Common myeloid progenitor, CD34-positive (primary cell): Measurements from ENCODE around the gene PDLIM3.

Source experiments
- CTCF ChIA-PET: fragments of 350-600 bp; sonication (Branson Sonifier 250); formaldehyde crosslinking; loops from one replicate; lab custom pipeline; 2021; ENCODE audit warnings: antibody characterized with exemption; lab: Charles Lee
- POLR2A ChIA-PET: fragments of 350-600 bp; sonication (Branson Sonifier 250); formaldehyde crosslinking; loops from one replicate; lab custom pipeline; 2021; ENCODE audit warnings: antibody characterized with exemption; lab: Charles Lee
- DNase-seq, 3 donors: peaks; one replicate each; pipeline versions ENCODE4 v3.0.0 to v3.0.0-alpha.2; 2013
- H3K27ac ChIP-seq, 2 experiments: 1 replicate in 1 of 2; 2 replicates in 1 of 2; pipeline ENCODE4 v1.7.0; 2013; ENCODE audit warnings: inconsistent platforms in 2 of 2, low read length in 2 of 2, mild to moderate bottlenecking in 2 of 2, low read depth in 1 of 2, moderate library complexity in 1 of 2; ENCODE audit not compliant: severe bottlenecking in 2 of 2, insufficient read depth in 1 of 2, poor library complexity in 1 of 2
- H3K27me3 ChIP-seq, 5 experiments: replicated peaks in 2 of 5; 1 replicate in 3 of 5; 2 replicates in 2 of 5; pipeline versions ENCODE4 v1.6.1 to v1.7.0; 2013; ENCODE audit warnings: low read length in 4 of 5, mild to moderate bottlenecking in 2 of 5, moderate library complexity in 2 of 5, inconsistent platforms in 1 of 5; ENCODE audit not compliant: insufficient read depth in 5 of 5, control insufficient read depth in 4 of 5
- H3K36me3 ChIP-seq, 4 experiments: 1 replicate in 2 of 4; 2 replicates in 2 of 4; pipeline versions ENCODE4 v1.6.1 to v1.7.0; 2013; ENCODE audit warnings: low read length in 3 of 4, control low read depth in 1 of 4, mild to moderate bottlenecking in 1 of 4; ENCODE audit not compliant: control insufficient read depth in 4 of 4, insufficient read depth in 4 of 4
- H3K4me1 ChIP-seq, 4 experiments: 1 replicate in 3 of 4; 2 replicates in 1 of 4; pipeline versions ENCODE4 v1.6.1 to v1.7.1; 2013; ENCODE audit warnings: low read length in 3 of 4, mild to moderate bottlenecking in 3 of 4, control low read depth in 1 of 4, inconsistent platforms in 1 of 4, moderate library complexity in 1 of 4; ENCODE audit not compliant: control insufficient read depth in 4 of 4, insufficient read depth in 4 of 4; ENCODE audit errors: control extremely low read depth in 1 of 4
- H3K4me3 ChIP-seq, 7 experiments: 1 replicate in 4 of 7; 2 replicates in 3 of 7; pipeline versions ENCODE4 v1.5.1 to v1.7.0; 2013; ENCODE audit warnings: mild to moderate bottlenecking in 7 of 7, low read length in 6 of 7, moderate library complexity in 6 of 7, inconsistent platforms in 2 of 7, low read depth in 2 of 7, control low read depth in 1 of 7; ENCODE audit not compliant: insufficient read depth in 4 of 7, control insufficient read depth in 1 of 7; ENCODE audit errors: extremely low read depth in 1 of 7
- H3K9me3 ChIP-seq, 5 experiments: 1 replicate in 4 of 5; 2 replicates in 1 of 5; pipeline versions ENCODE4 v1.6.1 to v1.7.1; 2013; ENCODE audit warnings: low read length in 4 of 5, mild to moderate bottlenecking in 2 of 5, inconsistent platforms in 1 of 5, low read depth in 1 of 5, moderate library complexity in 1 of 5; ENCODE audit not compliant: control insufficient read depth in 4 of 5, insufficient read depth in 2 of 5; ENCODE audit errors: control extremely low read depth in 1 of 5
- WGBS: methylation state at CpG from one replicate; pipeline ENCODE4 v1.1.5; 2013; ENCODE audit not compliant: insufficient coverage; 5-methylcytosine and 5-hydroxymethylcytosine counted together

PDLIM3 gene

DNA sequence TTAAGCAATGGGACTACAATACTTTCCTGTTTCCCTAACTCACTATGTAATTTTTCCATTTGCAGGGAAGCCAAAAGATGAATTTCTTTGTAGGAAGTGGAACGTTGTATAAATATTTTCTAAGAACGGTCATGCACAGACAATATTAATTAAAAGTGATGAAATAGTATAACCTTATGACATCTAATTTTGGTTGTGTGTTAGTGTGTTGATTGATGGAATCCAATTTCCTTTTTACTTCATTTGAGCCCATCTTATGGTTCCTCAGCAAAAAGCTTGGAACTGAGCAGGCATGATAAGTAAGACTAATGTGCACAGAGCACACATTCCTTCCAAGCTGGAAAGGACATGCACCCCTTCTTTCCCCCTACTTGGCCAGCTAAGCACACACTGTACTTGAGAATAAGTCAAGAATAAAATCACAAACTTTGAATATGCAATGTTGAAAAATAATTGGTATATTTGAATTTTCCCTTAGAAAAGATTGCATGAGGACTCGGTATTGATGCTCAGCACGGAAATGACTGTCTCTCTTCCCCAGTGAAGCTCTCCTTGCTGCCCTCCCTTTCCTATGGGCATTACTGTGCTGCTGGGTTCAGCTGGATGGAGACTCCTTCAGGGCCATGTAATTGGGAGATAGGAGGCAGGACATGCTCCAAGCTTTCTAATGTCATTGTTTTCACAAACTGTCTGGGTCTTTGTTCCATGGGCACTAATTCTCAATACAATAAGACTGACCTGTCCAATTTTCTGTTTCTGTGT, 19.2 kb upstream of the PDLIM3 start:
- CTCF ChIA-PET = no interaction called here
- Histone ChIP-seq H3K9me3 (peaks cover 0 to 5% (median 0%) of the 10 kb centered on the region in 5 experiments), H3K36me3 (no peaks in the 10 kb centered on the region), H3K4me3 (no peak overlapping the region), H3K27me3 (peaks cover 4 to 38% (median 12%) of the 10 kb centered on the region in 5 experiments), H3K27ac (no peak overlapping the region), H3K4me1 (no peaks in the 10 kb centered on the region)
- POLR2A ChIA-PET = interaction anchor here (0.6 kb wide), 1 partner anchor 197 kb away, joined by 3 read pairs; no protein-coding TSS in a partner anchor
- WGBS = 100% methylated on average over 2 of the region's 4 CpGs
- DNase-seq = no peak

DNA sequence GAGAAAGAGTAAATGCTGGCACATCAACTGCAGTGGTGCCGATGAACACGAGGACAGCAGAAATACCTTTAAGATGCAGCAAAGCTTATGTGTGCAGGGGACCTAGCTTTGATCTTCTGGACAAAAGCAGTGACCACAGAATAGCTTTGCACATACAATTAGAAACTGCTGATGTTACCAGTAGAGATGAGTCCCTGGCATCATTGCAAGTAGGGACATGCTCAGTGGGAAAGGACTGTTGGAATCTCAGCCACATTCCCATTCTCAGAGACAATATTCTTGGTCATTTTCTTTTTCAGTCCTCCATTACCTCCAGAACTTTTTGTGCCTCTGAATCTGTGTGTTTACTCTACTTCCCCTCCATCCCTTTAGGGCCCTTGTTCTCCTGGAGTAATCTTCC, 16.9 kb upstream of the PDLIM3 start:
- DNase-seq = no peak
- WGBS = 100% methylated on average over 2 of the region's 2 CpGs
- ChIA-PET CTCF (interaction anchor here (0.6 kb wide), 1 partner anchor 13 kb away, joined by 3 read pairs; no protein-coding TSS in a partner anchor), POLR2A (no interaction called here)
- Histone ChIP-seq H3K27ac (no peak overlapping the region), H3K4me1 (no peaks in the 10 kb centered on the region), H3K9me3 (peaks cover 0 to 2% (median 0%) of the 10 kb centered on the region in 5 experiments), H3K36me3 (no peaks in the 10 kb centered on the region), H3K27me3 (peaks cover 4 to 53% (median 20%) of the 10 kb centered on the region in 5 experiments), H3K4me3 (no peak overlapping the region)

DNA sequence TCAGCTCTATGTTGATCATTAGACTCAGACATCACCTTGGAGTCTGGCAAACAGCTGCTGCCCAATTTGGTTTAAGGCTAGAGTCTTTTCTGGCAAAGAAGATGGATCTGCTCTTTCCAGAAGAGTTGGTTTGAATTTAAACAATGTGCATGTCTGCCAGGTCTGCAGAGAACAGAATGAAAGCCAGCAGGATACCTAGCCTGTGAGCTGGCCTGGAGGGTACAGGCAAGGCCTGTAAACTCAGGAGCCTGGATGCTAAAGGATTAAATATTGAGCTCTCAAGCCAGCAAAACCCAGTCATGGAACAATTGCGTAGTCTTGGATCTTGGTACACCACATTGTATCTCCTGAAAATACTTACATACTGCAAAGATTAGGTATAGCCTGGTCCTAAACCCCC, 15.6 kb upstream of the PDLIM3 start:
- ChIA-PET POLR2A (no interaction called here), CTCF (interaction anchor here (1.1 kb wide), 1 partner anchor 16 kb away, joined by 4 read pairs; no protein-coding TSS in a partner anchor)
- no peaks in the 10 kb centered on the region for H3K4me1 ChIP-seq
- H3K4me3 ChIP-seq = no peak overlapping the region
- no peaks in the 10 kb centered on the region for H3K36me3 ChIP-seq
- H3K27me3 ChIP-seq = peaks cover 4 to 59% (median 23%) of the 10 kb centered on the region in 5 experiments
- peaks cover 0 to 2% (median 0%) of the 10 kb centered on the region in 5 experiments for H3K9me3 ChIP-seq
- H3K27ac ChIP-seq = no peak overlapping the region
- WGBS = no CpG with 5 or more reads among the region's 1 CpG
- no peak for DNase-seq

DNA sequence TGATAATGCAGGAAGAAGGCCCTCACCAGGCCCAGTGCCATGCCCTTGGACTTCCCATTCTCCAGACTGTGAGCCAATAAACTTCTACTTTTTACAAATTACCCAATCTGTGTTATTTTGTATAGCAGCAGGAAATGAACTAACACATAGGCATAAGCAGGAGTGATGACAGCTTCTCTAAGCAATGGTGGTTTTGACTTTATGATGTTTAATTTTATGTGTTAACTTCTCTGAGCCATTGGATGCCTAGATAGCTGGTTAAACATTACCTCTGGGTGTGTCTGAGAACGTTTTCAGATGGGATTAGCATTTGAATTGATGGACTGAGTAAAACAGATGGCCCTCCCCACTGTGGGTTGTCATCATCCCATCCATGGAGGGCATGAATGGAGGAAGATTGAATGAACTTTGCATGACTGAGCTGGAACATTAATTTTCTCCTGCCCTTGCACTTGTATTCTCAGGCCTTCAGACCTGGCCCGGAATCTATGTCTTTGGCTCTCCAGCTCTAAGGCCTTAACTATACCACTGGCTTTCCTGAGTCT, 13.9 kb upstream of the PDLIM3 start:
- no peak overlapping the region for H3K4me3 ChIP-seq
- POLR2A ChIA-PET = no interaction called here
- CTCF ChIA-PET = no interaction called here

DNA sequence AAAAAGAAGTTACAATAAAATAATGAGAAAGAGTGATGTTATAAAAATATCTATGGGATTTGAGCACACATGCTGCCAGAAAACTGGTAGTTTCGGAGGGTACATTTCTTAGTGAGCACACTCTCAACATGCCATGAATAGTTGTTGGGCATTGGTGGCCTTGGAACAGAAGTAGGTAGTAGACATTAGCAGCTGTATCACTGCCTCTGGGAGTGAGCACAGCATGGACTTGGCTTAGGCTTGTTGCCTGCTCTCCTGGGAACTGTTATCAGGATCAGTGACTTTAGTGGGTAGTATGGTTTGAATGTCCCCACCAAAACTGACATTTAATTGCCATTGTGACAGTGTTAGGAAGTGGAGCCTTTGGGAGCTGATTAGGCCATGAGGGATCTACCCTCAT, 13.3 kb upstream of the PDLIM3 start:
- Histone ChIP-seq H3K27ac (no peak overlapping the region), H3K4me1 (no peaks in the 10 kb centered on the region), H3K27me3 (peaks cover 4 to 65% (median 35%) of the 10 kb centered on the region in 5 experiments), H3K4me3 (no peak overlapping the region), H3K36me3 (no peaks in the 10 kb centered on the region), H3K9me3 (peaks cover 0 to 3% (median 0%) of the 10 kb centered on the region in 5 experiments)
- ChIA-PET CTCF (no interaction called here), POLR2A (no interaction called here)
- no peak for DNase-seq
- 100% methylated on average over 1 of the region's 1 CpG for WGBS

More for the DNA sequence above, 13.9 kb upstream of the PDLIM3 start:
- no peaks in the 10 kb centered on the region for H3K4me1 ChIP-seq
- H3K36me3 ChIP-seq = no peaks in the 10 kb centered on the region
- no peak for DNase-seq
- peaks cover 4 to 64% (median 35%) of the 10 kb centered on the region in 5 experiments for H3K27me3 ChIP-seq
- WGBS = 91% methylated on average over 1 of the region's 2 CpGs
- H3K27ac ChIP-seq = no peak overlapping the region
- H3K9me3 ChIP-seq = peaks cover 0 to 3% (median 0%) of the 10 kb centered on the region in 5 experiments

DNA sequence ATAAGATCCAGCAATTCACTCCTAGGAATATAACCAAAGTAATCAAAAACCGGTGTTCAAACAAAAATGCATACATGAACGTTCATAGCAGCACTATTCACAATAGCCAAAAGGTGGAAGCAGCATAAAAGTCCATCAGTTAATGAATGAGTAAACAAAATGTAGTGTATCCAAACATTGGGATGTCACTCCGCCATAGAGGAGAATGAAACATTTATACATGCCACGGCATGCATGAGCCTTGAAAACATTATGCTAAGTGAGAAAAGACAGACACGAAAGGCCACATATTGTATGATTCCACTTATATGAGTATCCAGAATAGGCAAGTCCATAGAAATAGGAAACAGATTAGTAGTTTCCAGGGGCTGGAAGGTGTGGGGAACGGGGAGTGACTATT, 11.0 kb upstream of the PDLIM3 start:
- no peak for DNase-seq
- Histone ChIP-seq H3K4me1 (no peaks in the 10 kb centered on the region), H3K9me3 (peaks cover 0 to 3% (median 0%) of the 10 kb centered on the region in 5 experiments), H3K27me3 (peaks cover 2 to 68% (median 32%) of the 10 kb centered on the region in 5 experiments), H3K27ac (no peak overlapping the region), H3K36me3 (no peaks in the 10 kb centered on the region), H3K4me3 (no peak overlapping the region)
- ChIA-PET POLR2A (interaction anchor here (0.7 kb wide), 1 partner anchor 437 kb away, joined by 4 read pairs; no protein-coding TSS in a partner anchor), CTCF (no interaction called here)
- 100% methylated on average over 4 of the region's 6 CpGs for WGBS
